ENCODE measurements around the gene PCSK6.

DNA sequence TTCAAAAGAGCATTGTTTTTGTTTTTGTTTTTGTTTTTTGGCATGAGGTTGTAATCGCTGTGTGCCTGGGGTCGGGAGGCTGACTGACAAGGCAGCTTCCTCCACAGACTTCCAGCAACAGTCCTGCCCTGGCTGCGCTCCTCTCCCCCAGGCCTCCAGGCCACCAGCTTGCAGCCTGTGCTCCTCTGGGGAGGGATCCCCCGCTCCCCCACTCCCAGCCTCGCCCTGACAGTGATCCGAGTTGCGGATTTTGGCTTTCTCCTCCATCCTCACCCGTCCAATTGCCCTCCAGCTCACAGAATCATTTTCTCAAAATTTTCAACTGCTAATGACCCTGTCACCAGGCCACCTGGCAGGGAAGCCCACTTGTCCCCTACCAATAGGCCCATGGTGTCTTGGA lies 36.5 kb upstream of the PCSK6 start:
- TF ChIP-seq POLR2A (IDR thresholded peaks at IDR 0.05) = no peak
- TF ChIP-seq, protein P1, sequence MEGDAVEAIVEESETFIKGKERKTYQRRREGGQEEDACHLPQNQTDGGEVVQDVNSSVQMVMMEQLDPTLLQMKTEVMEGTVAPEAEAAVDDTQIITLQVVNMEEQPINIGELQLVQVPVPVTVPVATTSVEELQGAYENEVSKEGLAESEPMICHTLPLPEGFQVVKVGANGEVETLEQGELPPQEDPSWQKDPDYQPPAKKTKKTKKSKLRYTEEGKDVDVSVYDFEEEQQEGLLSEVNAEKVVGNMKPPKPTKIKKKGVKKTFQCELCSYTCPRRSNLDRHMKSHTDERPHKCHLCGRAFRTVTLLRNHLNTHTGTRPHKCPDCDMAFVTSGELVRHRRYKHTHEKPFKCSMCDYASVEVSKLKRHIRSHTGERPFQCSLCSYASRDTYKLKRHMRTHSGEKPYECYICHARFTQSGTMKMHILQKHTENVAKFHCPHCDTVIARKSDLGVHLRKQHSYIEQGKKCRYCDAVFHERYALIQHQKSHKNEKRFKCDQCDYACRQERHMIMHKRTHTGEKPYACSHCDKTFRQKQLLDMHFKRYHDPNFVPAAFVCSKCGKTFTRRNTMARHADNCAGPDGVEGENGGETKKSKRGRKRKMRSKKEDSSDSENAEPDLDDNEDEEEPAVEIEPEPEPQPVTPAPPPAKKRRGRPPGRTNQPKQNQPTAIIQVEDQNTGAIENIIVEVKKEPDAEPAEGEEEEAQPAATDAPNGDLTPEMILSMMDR (IDR thresholded peaks at IDR 0.05) = no peak

All from Peyer's patch (tissue), 4 donors.